ENCODE results near the gene CRELD2. TPM values are rescaled to one million over a fixed set of nuclear protein-coding genes. Genes with fewer than 3 reads are reported as not detected.

The CRELD2 gene
- total RNA-seq, 1 donor from 2014 or later, result 73.9 TPM

DNA sequence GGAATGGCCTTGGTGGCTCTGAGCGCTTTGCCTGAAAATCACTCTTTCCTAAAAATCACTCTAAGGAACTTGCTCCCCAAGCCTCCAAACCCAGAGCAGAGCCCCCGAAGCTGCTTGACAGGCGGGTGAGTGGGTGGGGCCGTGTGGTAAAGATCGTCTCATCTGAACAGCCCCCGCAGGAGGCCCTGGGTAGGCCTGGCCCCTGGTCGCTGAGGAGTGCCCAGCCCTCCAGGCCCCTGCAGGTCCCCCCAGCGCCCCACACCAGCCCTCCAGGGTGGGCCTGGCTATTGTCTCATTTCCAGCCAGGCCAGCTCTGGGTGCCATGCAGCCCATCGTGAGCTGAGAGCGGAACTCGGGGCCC lies 25.0 kb downstream of the CRELD2 start:
- intact Hi-C loops (cut with micrococcal nuclease), result no loop called here

DNA sequence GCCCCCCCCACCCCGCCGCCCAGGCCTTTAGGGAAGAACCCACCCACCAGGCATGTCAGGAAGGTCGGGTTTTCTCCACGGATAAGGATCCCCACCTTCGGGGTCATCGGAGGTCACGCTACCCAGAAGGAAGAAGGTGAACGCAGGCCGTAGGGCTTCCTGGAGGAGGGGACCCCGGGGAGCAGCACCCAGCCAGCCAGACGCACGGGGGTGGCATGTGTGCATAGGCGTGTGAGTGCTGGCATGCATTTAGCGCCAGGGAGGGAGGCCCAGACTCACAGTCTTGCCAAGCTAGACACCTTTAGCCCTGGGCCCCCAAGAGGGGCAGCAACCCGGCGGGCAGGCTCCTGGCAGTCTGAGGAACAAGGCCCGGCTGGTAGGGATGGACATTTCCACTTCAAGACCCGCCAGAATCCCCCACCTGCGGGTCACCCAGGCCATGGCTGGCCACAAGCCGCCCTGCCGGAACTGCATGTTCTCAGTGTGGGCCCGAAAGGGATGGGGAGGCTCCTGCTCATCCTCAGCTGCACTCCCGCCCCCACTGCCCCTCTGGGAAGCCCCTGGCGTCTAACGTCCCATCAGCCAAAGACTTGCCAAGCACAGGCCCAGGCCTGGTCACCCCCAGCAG lies 25.5 kb downstream of the CRELD2 start:
- intact Hi-C loops (cut with micrococcal nuclease), result no loop called here

DNA sequence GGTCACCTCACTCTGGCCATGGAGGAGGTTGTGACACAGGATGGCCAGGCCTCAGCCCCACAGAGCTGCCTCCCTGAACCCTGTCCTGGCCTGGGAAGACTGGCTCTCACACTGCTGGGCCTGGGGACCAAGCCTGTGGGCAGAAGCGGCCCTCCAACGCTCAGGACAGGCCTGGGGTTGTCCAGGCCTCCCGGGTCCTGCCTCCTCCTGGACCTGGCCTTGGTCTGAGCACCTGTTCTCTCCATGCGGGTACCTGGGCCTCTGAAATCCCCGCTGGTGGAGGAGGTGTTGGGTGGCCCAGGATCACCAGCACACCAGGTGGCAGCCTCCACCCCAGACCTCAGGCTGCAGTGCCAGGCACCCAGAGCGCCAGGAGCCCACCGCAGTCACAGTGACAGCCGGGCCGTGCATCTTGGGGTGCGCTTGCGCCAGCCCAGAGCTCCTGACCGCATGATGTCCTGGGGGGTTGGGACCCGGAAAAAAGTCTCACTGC lies 26.0 kb downstream of the CRELD2 start:
- intact Hi-C loops (cut with micrococcal nuclease), result no loop called here

- intact Hi-C loops (cut with micrococcal nuclease), result loop anchor here (1.0 kb wide), 1 partner anchor 9 kb away; no protein-coding TSS in a partner anchor
These were observed 26.8 kb downstream of the CRELD2 start for GRCh38 chr22:49945042-49945794.

DNA sequence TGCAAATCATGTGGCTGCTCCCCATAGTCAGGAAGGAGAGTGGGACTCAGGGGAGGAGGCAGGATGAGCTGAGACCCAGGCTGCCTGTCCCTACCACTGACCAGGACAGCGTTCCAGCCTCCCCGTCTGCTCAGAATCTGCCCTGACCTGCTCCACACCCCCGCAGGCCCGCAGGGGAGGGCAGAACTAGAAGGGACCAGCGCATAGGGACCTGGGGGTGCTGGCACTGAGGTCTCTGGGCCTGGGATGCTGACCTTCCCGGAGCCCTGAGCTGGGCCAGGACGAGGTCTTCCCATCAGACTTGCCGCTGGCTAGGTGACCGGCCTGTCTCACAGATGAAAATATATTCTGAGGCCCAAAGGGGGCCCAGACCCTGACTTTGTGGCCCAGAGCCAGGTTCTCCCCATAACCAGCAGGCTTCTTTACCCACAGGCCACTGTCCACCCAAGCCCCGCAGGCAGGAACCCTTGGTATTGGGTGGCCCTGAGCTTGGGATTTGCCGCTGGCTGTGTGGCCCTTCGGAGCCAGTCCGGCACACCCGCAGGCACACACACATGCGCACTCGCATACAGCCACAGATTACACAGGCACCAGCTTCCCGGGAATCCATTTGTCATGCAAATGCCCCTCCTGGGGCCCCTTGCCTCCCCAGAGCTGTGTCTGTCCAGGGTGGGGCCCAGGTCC lies 28.3 kb downstream of the CRELD2 start:
- intact Hi-C loops (cut with micrococcal nuclease), result no loop called here

DNA sequence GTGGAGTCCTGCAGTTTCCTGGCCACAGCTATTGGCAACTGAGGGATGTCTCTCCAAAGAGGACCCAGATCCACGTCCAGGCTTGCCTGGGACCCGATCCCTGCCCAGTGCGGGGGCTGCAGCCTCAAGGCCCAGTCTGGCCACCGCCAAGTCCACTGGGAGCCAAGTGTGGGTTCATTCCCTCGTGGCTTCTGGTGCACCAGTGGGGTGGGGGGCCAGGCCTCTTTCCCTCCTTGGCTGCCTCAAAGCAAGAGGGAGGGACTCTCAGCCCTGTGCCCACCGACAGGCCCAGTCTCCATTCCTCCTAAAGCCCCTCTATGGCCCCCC lies 28.8 kb downstream of the CRELD2 start:
- intact Hi-C loops (cut with micrococcal nuclease), result no loop called here

DNA sequence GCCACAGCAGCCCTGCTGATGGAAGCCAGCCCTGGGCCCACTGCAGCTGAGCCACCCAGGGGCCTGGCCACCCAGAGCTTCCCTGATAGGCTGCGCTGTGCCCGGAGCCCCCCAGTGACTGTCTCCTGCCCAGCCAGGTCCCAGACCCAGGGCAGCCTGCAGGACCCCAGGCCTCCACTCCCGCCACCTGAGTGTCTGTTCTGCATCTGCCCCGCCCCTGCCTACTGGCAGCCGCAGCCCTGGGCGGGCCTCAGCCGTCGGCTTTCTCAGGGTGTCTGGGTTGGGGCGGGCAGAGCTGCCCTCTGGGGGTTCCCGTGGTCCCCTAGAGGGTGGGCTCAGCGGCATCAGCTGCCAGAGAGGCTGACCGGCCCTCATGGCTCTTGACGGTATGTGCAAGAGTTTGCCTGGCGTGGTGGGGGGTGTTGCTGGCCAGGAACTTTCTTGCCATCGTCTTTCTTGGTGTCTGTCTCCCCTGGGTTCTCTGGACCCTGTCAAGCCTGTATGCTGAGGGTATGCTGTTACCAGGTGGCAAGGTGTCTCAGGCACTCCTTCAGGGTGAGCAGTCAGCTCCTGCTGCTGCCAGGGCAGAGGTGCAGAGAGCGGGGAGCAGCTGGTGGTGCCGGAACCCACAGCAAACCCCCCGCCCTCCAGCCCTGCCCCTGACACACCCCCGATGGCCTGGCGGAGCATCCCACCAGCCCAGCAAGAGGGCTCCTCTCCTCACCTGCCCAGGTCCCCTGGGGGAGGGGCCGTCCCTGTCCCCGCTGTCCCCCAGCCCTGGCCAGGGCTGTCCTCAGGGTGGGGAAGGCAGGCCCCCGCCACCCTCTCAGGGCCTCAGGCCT lies 29.9 kb downstream of the CRELD2 start:
- intact Hi-C loops (cut with micrococcal nuclease), result no loop called here

DNA sequence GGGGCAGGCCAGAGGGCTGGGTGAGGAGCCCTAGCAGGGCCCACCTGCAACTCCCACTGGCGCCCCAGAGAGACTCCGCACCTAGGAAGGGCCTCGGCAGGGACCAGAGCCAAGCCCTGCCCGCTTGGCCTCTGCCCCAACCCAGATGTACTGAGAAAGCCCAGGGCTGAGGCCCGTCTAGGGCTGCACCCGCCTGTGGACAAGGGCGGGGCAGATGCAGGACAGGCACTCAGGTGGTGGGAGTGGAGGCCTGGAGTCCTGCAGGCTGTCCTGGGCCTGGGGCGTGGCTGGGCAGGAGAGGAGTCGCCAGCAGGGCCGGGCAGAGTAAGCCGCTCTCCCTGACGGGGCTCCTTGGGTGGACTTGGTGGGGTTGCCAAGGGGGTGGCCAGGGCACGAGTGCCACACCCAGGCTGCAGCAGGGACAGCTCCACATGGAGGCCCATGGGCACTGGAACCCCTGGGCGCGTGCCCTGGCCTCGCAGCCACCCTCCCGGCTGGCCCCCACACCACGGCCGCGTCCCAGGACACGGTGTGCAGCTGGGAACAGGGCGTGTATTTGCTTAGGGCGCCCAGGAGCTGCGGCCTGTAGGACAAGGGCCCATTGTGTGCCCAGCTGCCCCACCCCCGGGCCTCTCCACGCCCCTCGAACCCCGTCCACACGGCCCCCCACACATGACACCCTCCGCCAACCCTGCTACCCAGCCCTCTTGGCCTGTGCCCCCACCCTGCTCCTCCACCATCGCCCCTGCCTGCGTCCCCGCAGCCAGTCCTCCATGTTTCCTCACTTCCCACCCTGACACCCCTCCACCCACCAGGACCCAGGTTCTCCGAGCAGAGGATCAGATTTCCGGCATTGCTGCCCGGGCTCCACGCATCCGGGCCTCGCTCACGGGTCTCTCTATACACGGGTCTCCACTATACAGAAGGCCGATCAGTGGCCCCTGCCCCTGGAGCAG lies 30.8 kb downstream of the CRELD2 start:
- intact Hi-C loops (cut with micrococcal nuclease), result no loop called here

- intact Hi-C loops (cut with micrococcal nuclease), result no loop called here
These were observed 31.5 kb downstream of the CRELD2 start for GRCh38 chr22:49949914-49950292.

- intact Hi-C loops (cut with micrococcal nuclease), result no loop called here
These were observed 32.1 kb downstream of the CRELD2 start for GRCh38 chr22:49950396-49950994.

DNA sequence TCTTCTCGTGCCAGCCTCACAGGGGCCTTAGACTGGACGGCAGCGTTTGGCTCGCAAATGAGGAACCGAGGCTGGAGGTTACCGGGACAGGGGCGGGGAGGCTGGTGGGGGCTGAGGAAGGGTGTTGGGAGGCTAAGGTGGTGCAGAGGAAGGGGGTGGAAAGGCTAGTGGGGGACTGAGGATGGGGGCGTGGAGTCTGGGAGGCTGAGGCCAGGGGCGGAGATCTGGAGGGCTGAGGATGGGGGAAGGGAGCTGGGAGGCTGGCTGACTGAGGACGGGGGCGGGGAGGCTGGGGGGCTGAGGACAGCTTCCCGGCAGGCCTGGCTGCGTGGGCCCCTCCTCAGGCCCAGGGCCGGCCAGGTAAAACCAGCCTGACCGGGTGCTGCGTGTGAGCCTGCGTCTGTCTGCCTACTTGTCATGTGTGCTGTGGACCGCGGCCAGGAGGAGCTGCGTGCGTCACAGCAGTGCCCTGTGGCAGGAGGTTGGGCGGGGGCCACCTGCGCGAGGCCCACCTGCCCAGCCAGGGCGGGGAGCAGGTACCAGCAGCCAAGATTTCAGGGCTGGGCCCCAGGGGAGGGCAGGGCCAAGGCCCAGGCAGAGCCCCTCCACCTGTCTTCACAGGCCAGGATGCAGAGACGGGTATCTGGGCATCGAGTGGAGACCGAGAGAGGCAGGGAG lies 32.7 kb downstream of the CRELD2 start:
- intact Hi-C loops (cut with micrococcal nuclease), result no loop called here

DNA sequence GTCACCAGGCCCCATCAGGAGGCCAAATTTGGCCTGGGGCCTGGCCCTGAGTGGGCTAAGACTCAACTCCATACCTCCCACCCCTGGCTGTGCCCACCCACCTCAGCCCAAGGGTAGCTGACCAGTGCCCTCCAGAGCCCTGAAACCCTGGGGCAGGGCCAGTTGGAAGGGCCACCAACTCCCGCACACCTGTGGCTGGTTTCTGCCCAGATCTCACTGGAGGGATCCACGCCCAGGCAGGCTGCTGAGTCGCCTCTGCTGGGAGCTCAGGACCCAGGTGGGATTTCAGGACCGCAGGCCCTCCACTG lies 33.2 kb downstream of the CRELD2 start:
- intact Hi-C loops (cut with micrococcal nuclease), result no loop called here

GRCh38 chr22:49951986-49952896 lies 33.8 kb downstream of the CRELD2 start:
- intact Hi-C loops (cut with micrococcal nuclease), result no loop called here

DNA sequence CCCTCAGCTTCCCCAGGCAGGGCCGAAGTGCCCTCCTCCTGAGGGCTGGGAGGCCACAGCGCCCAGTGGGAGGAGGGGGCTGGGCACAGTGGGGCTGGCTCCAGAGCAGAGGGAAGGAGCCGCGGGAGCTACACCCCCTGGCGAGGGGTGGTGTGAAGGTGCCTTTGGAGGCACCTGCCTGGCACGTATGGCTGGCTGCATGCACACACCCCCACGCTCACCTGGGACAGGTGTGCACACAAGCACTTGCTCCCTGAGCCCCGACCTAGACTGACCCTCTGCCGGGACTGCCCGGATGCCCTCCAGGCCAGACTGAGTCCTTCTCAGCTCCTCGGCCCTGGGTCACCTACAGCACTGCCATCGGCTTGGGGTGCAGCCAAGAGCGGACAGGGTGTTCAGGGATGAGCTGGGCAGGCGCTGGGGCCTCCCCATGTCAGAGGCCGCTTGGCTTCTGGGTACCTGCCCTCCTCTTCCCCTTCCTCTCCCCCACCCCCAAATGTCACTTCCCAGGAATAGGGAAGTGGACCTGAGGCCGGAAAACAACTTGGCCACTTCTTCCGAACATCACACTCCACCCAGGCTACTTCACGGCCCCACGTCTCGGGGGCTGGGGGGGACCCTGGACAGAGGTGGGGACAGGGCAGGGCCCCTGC lies 34.7 kb downstream of the CRELD2 start:
- intact Hi-C loops (cut with micrococcal nuclease), result no loop called here

DNA sequence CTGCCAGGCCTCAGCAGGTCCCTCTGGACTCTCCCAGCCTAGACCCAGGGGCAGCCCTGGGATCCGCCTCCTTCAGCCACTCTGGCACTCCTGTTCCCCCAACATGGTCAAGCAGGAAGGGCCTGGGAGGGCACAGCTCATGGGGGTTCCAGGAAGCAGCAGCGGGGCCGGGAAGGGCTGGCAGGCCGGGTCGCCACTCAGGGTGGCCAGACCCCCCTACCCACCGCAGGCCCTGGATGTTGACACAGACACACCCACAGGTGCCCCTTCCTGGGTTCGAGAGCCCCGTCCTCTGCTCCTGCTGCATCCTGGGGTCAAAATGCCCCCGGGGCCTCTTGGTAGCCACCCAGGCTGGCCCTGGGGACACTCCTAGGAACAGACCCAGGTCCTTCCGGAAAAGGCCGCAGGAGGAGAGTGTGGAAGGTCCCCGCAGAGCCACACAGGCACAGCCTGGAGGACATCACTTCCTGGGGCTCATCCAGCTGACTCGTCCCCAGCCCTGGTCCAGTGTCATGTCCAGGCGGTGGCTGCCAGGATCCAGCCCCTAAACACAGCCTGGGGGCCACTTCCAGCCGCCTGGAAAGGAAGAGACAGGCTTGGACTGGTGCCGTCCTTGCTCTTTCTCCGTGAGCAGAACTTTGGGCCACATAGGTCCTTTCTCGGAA lies 35.4 kb downstream of the CRELD2 start:
- intact Hi-C loops (cut with micrococcal nuclease), result no loop called here

DNA sequence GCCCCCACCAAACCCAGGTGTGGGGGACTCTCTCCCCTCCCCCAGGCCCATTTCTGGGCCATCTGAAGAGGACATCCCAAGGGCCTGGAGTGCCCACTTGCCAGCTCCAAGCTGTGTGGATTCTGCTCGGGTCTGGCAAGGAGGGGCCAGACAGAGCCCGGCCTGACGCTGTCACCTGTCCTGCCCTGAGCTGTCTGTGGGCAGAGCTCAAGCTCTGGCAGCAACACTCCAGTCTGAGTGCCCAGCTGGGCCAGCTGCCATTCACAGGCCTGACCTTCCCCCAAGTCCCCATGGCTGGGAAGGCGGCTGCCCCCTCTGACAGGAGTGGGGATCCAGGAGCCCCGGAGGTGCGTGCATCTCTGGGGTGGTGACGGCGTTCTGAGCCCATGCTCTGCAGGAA lies 35.9 kb downstream of the CRELD2 start:
- intact Hi-C loops (cut with micrococcal nuclease), result no loop called here

DNA sequence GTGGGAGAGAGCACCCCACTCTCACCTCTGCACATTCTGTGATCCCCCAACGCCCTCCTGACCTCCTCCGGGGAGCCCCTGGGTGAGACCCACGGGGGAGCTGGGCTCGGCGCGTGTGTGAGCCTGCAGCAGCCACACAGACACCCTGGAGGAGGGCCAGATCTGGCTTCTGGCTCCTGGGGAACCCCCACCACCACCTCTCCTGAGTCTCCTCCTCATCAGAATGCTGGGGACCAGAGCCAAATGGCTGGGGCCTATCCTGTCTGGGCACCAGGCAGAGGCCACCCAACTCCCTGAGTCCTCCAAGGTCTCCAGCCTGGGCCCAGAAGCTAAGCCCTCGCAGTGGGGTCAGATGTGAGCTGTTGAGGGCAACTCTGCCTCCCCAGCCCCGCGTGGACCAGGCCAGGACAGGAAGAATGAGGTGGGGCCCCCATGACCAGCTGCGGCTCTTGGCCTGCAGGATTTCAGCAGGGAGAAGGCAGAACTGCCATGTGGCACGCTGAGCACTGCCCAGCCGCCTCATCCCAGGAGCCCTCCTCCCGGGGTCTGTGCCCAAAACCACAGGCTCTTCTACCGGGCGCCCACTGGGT lies 36.7 kb downstream of the CRELD2 start:
- intact Hi-C loops (cut with micrococcal nuclease), result no loop called here
